ENCODE measurements around the gene TCF20.

The TCF20 gene

GRCh38 chr22:42313204-42313603 is 42.8 kb upstream of the TCF20 start:
- Histone ChIP-seq H3K9ac (no peak overlapping the region), H3K4me1 (peaks cover 2% of the 10 kb centered on the region), H3K79me2 (no peaks in the 10 kb centered on the region)

GRCh38 chr22:42310291-42311015 is 40.0 kb upstream of the TCF20 start:
- Histone ChIP-seq H3K4me1 (peaks cover 2% of the 10 kb centered on the region), H3K79me2 (no peaks in the 10 kb centered on the region), H3K9me3 (ENCODE audit: control insufficient read depth, low read length) (no peaks in the 10 kb centered on the region), H3K9ac (no peak overlapping the region), H3K27ac (no peak overlapping the region), H3K4me2 (ENCODE audit: low read length) (no peak overlapping the region), H3K36me3 (ENCODE audit: control insufficient read depth, insufficient read depth, low read length) (no peaks in the 10 kb centered on the region), H2AFZ (no peak overlapping the region), H3K27me3 (ENCODE audit: control insufficient read depth, insufficient read depth, low read length) (no peaks in the 10 kb centered on the region), H3K4me3 (ENCODE audit: low read depth, low read length) (no peak overlapping the region)
- no peak for TF ChIP-seq CTCF (IDR thresholded peaks at IDR 0.05)

More at GRCh38 chr22:42313204-42313603, 42.8 kb upstream of the TCF20 start:
- TF ChIP-seq CTCF (IDR thresholded peaks at IDR 0.05), result no peak
- Histone ChIP-seq H3K36me3 (ENCODE audit: control insufficient read depth, insufficient read depth, low read length) (no peaks in the 10 kb centered on the region), H3K4me3 (ENCODE audit: low read depth, low read length) (no peak overlapping the region), H3K27ac (no peak overlapping the region), H3K27me3 (ENCODE audit: control insufficient read depth, insufficient read depth, low read length) (no peaks in the 10 kb centered on the region), H3K9me3 (ENCODE audit: control insufficient read depth, low read length) (no peaks in the 10 kb centered on the region), H3K4me2 (ENCODE audit: low read length) (no peak overlapping the region), H2AFZ (no peak overlapping the region)

- Histone ChIP-seq H3K36me3 (ENCODE audit: control insufficient read depth, insufficient read depth, low read length) (no peaks in the 10 kb centered on the region), H3K27me3 (ENCODE audit: control insufficient read depth, insufficient read depth, low read length) (no peaks in the 10 kb centered on the region)
Observed at GRCh38 chr22:42309865-42310264, 39.4 kb upstream of the TCF20 start.

GRCh38 chr22:42308892-42309468 is 38.5 kb upstream of the TCF20 start:
- H3K9ac ChIP-seq, result no peak overlapping the region

More at GRCh38 chr22:42309865-42310264, 39.4 kb upstream of the TCF20 start:
- H3K79me2 ChIP-seq, result no peaks in the 10 kb centered on the region
- H3K27ac ChIP-seq, result no peak overlapping the region
- no peak overlapping the region for H3K4me2 ChIP-seq (ENCODE audit: low read length)
- no peak overlapping the region for H3K4me3 ChIP-seq (ENCODE audit: low read depth, low read length)
- no peaks in the 10 kb centered on the region for H3K9me3 ChIP-seq (ENCODE audit: control insufficient read depth, low read length)
- no peak overlapping the region for H2AFZ ChIP-seq
- TF ChIP-seq CTCF (IDR thresholded peaks at IDR 0.05), result no peak
- no peak overlapping the region for H3K9ac ChIP-seq
- peaks cover 1% of the 10 kb centered on the region for H3K4me1 ChIP-seq

More at GRCh38 chr22:42308892-42309468, 38.5 kb upstream of the TCF20 start:
- H3K79me2 ChIP-seq, result no peaks in the 10 kb centered on the region
- no peaks in the 10 kb centered on the region for H3K27me3 ChIP-seq (ENCODE audit: control insufficient read depth, insufficient read depth, low read length)
- no peak overlapping the region for H3K4me2 ChIP-seq (ENCODE audit: low read length)
- no peaks in the 10 kb centered on the region for H3K9me3 ChIP-seq (ENCODE audit: control insufficient read depth, low read length)
- no peak overlapping the region for H3K4me3 ChIP-seq (ENCODE audit: low read depth, low read length)
- no peak for TF ChIP-seq CTCF (IDR thresholded peaks at IDR 0.05)
- no peaks in the 10 kb centered on the region for H3K36me3 ChIP-seq (ENCODE audit: control insufficient read depth, insufficient read depth, low read length)
- no peaks in the 10 kb centered on the region for H3K4me1 ChIP-seq
- no peak overlapping the region for H3K27ac ChIP-seq
- H2AFZ ChIP-seq, result no peak overlapping the region

Measured in parathyroid adenoma (tissue), 2 donors.